Activated CD8-positive, alpha-beta memory T cell treated with anti-CD3 and anti-CD28 coated beads, Interleukin-2, amount 10 ng/mL, durations not matched to agents 7 days and 5 days (primary cell): ENCODE measurements around the gene STEAP1B. TPM values are rescaled to one million over a fixed set of nuclear protein-coding genes. Genes with fewer than 3 reads are reported as not detected.

Experiments
- ATAC-seq: fragments of 150-1000 bp; cut with Tn5 transposase; one replicate; pipeline ENCODE4 v1.10.0; 2021; ENCODE audit warnings: moderate library complexity
- CTCF ChIA-PET: fragments of 350-600 bp; sonication (Branson Sonifier 250); formaldehyde crosslinking; loops from one replicate; lab custom pipeline; 2021; ENCODE audit warnings: antibody characterized with exemption; lab: Charles Lee
- DNase-seq: peaks from one replicate; pipeline ENCODE4 v3.0.0-alpha.2; 2020
- H3K27ac Mint-ChIP-seq: one replicate; pipeline ENCODE4 v1.8.0; 2021; ENCODE audit warnings: mild to moderate bottlenecking, mixed read lengths
- H3K27me3 Mint-ChIP-seq: one replicate; pipeline ENCODE4 v1.8.0; 2021; ENCODE audit warnings: mixed read lengths
- H3K36me3 Mint-ChIP-seq: one replicate; pipeline ENCODE4 v1.8.0; 2021; ENCODE audit warnings: mild to moderate bottlenecking, mixed read lengths
- H3K4me1 Mint-ChIP-seq: one replicate; pipeline ENCODE4 v1.8.0; 2021; ENCODE audit warnings: mixed read lengths
- H3K4me3 Mint-ChIP-seq: one replicate; pipeline ENCODE4 v1.8.0; 2021; ENCODE audit warnings: mild to moderate bottlenecking, moderate library complexity, mixed read lengths
- H3K9me3 Mint-ChIP-seq: one replicate; pipeline ENCODE4 v1.8.0; 2022; ENCODE audit warnings: low read depth, mixed read lengths
- total RNA-seq, 2 experiments: library from RNA; stranded (reverse); gene quantifications; one replicate each; pipeline ENCODE4 v1.2.3, GENCODE V29; 2021

The STEAP1B gene
- total RNA-seq, 2 experiments from 2014 or later = 0.37 TPM; not detected in 1

GRCh38 chr7:22393913-22394729 is 105.9 kb downstream of the STEAP1B start:
- peaks cover 8% of the 10 kb centered on the region for H3K27me3 Mint-ChIP-seq
- no peak overlapping the region for H3K27ac Mint-ChIP-seq
- H3K36me3 Mint-ChIP-seq = no peaks in the 10 kb centered on the region
- peaks cover 5% of the 10 kb centered on the region for H3K4me1 Mint-ChIP-seq
- DNase-seq (no peak), ATAC-seq (no peak)
- H3K4me3 Mint-ChIP-seq = no peak overlapping the region
- H3K9me3 Mint-ChIP-seq = no peaks in the 10 kb centered on the region
- CTCF ChIA-PET = no interaction called here

GRCh38 chr7:22390516-22390915 is 109.5 kb downstream of the STEAP1B start:
- Mint-ChIP-seq H3K36me3 (no peaks in the 10 kb centered on the region), H3K27me3 (peaks cover 10% of the 10 kb centered on the region), H3K4me3 (no peak overlapping the region), H3K9me3 (no peaks in the 10 kb centered on the region), H3K4me1 (peaks cover 5% of the 10 kb centered on the region), H3K27ac (no peak overlapping the region)
- DNase-seq (no peak), ATAC-seq (no peak)
- CTCF ChIA-PET = no interaction called here

- Mint-ChIP-seq H3K4me1 (peaks cover 5% of the 10 kb centered on the region), H3K4me3 (no peak overlapping the region), H3K27me3 (peaks cover 16% of the 10 kb centered on the region), H3K9me3 (no peaks in the 10 kb centered on the region), H3K27ac (no peak overlapping the region), H3K36me3 (no peaks in the 10 kb centered on the region)
- CTCF ChIA-PET = no interaction called here
- no peak for ATAC-seq
- no peak for DNase-seq
Observed at GRCh38 chr7:22389892-22390291, 110.1 kb downstream of the STEAP1B start.

GRCh38 chr7:22387583-22387982 is 112.4 kb downstream of the STEAP1B start:
- ATAC-seq (no peak), DNase-seq (no peak)
- H3K4me1 Mint-ChIP-seq = peaks cover 5% of the 10 kb centered on the region
- H3K36me3 Mint-ChIP-seq = no peaks in the 10 kb centered on the region
- H3K4me3 Mint-ChIP-seq = no peak overlapping the region
- CTCF ChIA-PET = no interaction called here
- H3K27ac Mint-ChIP-seq = no peak overlapping the region
- H3K9me3 Mint-ChIP-seq = no peaks in the 10 kb centered on the region
- peaks cover 23% of the 10 kb centered on the region for H3K27me3 Mint-ChIP-seq

- peaks cover 5% of the 10 kb centered on the region for H3K4me1 Mint-ChIP-seq
- no peaks in the 10 kb centered on the region for H3K9me3 Mint-ChIP-seq
- peaks cover 24% of the 10 kb centered on the region for H3K27me3 Mint-ChIP-seq
- no peak for ATAC-seq
- no peak overlapping the region for H3K27ac Mint-ChIP-seq
- no peak for DNase-seq
- no peak overlapping the region for H3K4me3 Mint-ChIP-seq
- CTCF ChIA-PET = no interaction called here
- no peaks in the 10 kb centered on the region for H3K36me3 Mint-ChIP-seq
Observed at GRCh38 chr7:22386865-22387264, 113.1 kb downstream of the STEAP1B start.

GRCh38 chr7:22386206-22386858 is 113.7 kb downstream of the STEAP1B start:
- H3K4me3 Mint-ChIP-seq = no peak overlapping the region
- H3K4me1 Mint-ChIP-seq = peaks cover 5% of the 10 kb centered on the region
- DNase-seq (no peak), ATAC-seq (no peak)
- H3K36me3 Mint-ChIP-seq = no peaks in the 10 kb centered on the region
- peaks cover 27% of the 10 kb centered on the region for H3K27me3 Mint-ChIP-seq
- no peaks in the 10 kb centered on the region for H3K9me3 Mint-ChIP-seq
- no peak overlapping the region for H3K27ac Mint-ChIP-seq
- CTCF ChIA-PET = no interaction called here

GRCh38 chr7:22385326-22385725 is 114.7 kb downstream of the STEAP1B start:
- Mint-ChIP-seq H3K27me3 (peaks cover 34% of the 10 kb centered on the region), H3K4me1 (peaks cover under 1% of the 10 kb centered on the region), H3K36me3 (no peaks in the 10 kb centered on the region), H3K4me3 (no peak overlapping the region), H3K27ac (no peak overlapping the region), H3K9me3 (no peaks in the 10 kb centered on the region)
- CTCF ChIA-PET = no interaction called here
- no peak for DNase-seq
- no peak for ATAC-seq

- no peaks in the 10 kb centered on the region for H3K4me1 Mint-ChIP-seq
- ATAC-seq = no peak
- peaks cover 36% of the 10 kb centered on the region for H3K27me3 Mint-ChIP-seq
- no peak overlapping the region for H3K4me3 Mint-ChIP-seq
- CTCF ChIA-PET = no interaction called here
- H3K9me3 Mint-ChIP-seq = no peaks in the 10 kb centered on the region
- DNase-seq = no peak
- H3K36me3 Mint-ChIP-seq = no peaks in the 10 kb centered on the region
- H3K27ac Mint-ChIP-seq = no peak overlapping the region
Observed at GRCh38 chr7:22380333-22380732, 119.7 kb downstream of the STEAP1B start.

- Mint-ChIP-seq H3K36me3 (no peaks in the 10 kb centered on the region), H3K4me1 (no peaks in the 10 kb centered on the region), H3K27ac (no peak overlapping the region), H3K27me3 (peaks cover 27% of the 10 kb centered on the region), H3K4me3 (no peak overlapping the region), H3K9me3 (no peaks in the 10 kb centered on the region)
- no peak for DNase-seq
- CTCF ChIA-PET = no interaction called here
- no peak for ATAC-seq
Observed at GRCh38 chr7:22378199-22378980, 121.6 kb downstream of the STEAP1B start.

GRCh38 chr7:22377703-22378102 is 122.3 kb downstream of the STEAP1B start:
- Mint-ChIP-seq H3K36me3 (no peaks in the 10 kb centered on the region), H3K4me1 (no peaks in the 10 kb centered on the region), H3K9me3 (no peaks in the 10 kb centered on the region), H3K4me3 (no peak overlapping the region), H3K27ac (no peak overlapping the region), H3K27me3 (peaks cover 23% of the 10 kb centered on the region)
- DNase-seq (no peak), ATAC-seq (no peak)
- CTCF ChIA-PET = no interaction called here

GRCh38 chr7:22375359-22376048 is 124.5 kb downstream of the STEAP1B start:
- no peak for DNase-seq
- no peaks in the 10 kb centered on the region for H3K9me3 Mint-ChIP-seq
- no peak overlapping the region for H3K27ac Mint-ChIP-seq

GRCh38 chr7:22373911-22374310 is 126.1 kb downstream of the STEAP1B start:
- CTCF ChIA-PET = no interaction called here
- H3K4me1 Mint-ChIP-seq = peaks cover 12% of the 10 kb centered on the region
- H3K4me3 Mint-ChIP-seq = no peak overlapping the region
- ATAC-seq (no peak), DNase-seq (no peak)
- no peaks in the 10 kb centered on the region for H3K36me3 Mint-ChIP-seq
- no peak overlapping the region for H3K27ac Mint-ChIP-seq
- peaks cover 19% of the 10 kb centered on the region for H3K27me3 Mint-ChIP-seq
- H3K9me3 Mint-ChIP-seq = no peaks in the 10 kb centered on the region

More at GRCh38 chr7:22375359-22376048, 124.5 kb downstream of the STEAP1B start:
- peaks cover 10% of the 10 kb centered on the region for H3K4me1 Mint-ChIP-seq
- CTCF ChIA-PET = no interaction called here
- no peak overlapping the region for H3K4me3 Mint-ChIP-seq
- ATAC-seq = no peak
- no peaks in the 10 kb centered on the region for H3K36me3 Mint-ChIP-seq
- peaks cover 16% of the 10 kb centered on the region for H3K27me3 Mint-ChIP-seq

GRCh38 chr7:22373388-22373787 is 126.6 kb downstream of the STEAP1B start:
- no peaks in the 10 kb centered on the region for H3K9me3 Mint-ChIP-seq

More at GRCh38 chr7:22373388-22373787, 126.6 kb downstream of the STEAP1B start:
- DNase-seq (no peak), ATAC-seq (no peak)
- H3K27me3 Mint-ChIP-seq = peaks cover 24% of the 10 kb centered on the region
- no peaks in the 10 kb centered on the region for H3K36me3 Mint-ChIP-seq
- H3K4me3 Mint-ChIP-seq = no peak overlapping the region
- CTCF ChIA-PET = no interaction called here
- H3K27ac Mint-ChIP-seq = no peak overlapping the region
- peaks cover 12% of the 10 kb centered on the region for H3K4me1 Mint-ChIP-seq
